GM23248 (cell line): Measurements from ENCODE around the gene SLC7A9.
"Not testable (repeated sequence)": the region's sequence is repeated elsewhere in the genome, so short reads cannot be mapped to it uniquely, and the experiment has no call there.

Experiments used
- EZH2 ChIP-seq: fragments of 200-600 bp; sonication (generic); IDR thresholded peaks from 2 replicates; pipeline ENCODE4 v1.6.1; 2018; ENCODE audit warnings: antibody characterized with exemption, mild to moderate bottlenecking; ENCODE audit not compliant: insufficient read depth, poor library complexity, severe bottlenecking
- EZH2phosphoT487 ChIP-seq: fragments of 200-600 bp; sonication (generic); IDR thresholded peaks from 2 replicates; pipeline ENCODE4 v1.6.1; 2018; ENCODE audit warnings: antibody characterized with exemption, moderate library complexity, mild to moderate bottlenecking, low read depth; ENCODE audit not compliant: insufficient read depth

GRCh38 chr19:32782089-32782488 lies 87.5 kb downstream of the SLC7A9 start:
- not testable (repeated sequence) for TF ChIP-seq EZH2, EZH2phosphoT487
